A549 treated with AZD2906 at 1 μM for 4 hours (cell line): Measurements from ENCODE around the gene PKIG. TPM values are rescaled to one million over a fixed set of nuclear protein-coding genes. Genes with fewer than 3 reads are reported as not detected.

Source experiments
- total RNA-seq: library from RNA; stranded (reverse); fragments of 200-300 nt; extraction: Qiagen RNA extraction; gene quantifications from 5 replicates; pipeline ENCODE4 v1.2.3, GENCODE V29; 2022

PKIG gene
- total RNA-seq, result 34.7 to 40.5 TPM (median 37.6 TPM) in 5 replicates

DNA sequence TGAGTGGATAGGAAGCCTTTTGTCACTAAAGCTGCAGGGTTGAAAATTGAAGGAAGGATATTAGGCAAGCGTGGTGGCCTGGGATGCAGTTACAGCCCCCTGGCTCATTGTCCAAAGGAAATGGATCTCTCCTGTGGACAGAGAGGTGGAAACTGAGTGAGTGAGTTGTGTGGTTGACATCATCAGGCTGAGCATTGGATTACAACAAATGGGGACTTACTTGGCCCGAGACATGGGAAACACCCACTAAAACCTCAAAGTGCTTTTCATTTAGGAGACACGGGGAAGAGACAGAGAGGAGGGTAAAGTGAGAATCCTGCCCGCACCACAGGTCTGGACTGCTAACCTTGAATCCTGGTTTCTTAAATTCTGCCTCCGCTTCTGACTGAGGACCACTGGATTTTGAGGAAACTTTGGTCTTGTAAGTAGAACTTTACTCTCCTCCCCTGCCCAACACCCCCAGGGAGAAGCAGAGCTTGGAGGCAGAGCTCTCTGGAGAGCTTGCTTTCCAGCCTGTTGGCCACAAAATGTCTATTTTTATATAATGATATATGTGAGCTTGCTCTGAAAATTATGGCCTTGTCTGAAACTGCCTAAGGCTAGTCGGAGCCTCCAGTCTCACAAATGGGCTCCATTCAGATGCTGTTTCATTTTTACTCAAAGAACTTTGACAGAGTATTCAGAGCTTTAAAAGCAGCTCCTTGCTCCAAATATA lies at the start of gene PKIG:
TSS of gene PKIG (plus strand) at position 269 of the 715 bp plus-strand sequence. CDS start 31,978 bp downstream, outside the sequence.

DNA sequence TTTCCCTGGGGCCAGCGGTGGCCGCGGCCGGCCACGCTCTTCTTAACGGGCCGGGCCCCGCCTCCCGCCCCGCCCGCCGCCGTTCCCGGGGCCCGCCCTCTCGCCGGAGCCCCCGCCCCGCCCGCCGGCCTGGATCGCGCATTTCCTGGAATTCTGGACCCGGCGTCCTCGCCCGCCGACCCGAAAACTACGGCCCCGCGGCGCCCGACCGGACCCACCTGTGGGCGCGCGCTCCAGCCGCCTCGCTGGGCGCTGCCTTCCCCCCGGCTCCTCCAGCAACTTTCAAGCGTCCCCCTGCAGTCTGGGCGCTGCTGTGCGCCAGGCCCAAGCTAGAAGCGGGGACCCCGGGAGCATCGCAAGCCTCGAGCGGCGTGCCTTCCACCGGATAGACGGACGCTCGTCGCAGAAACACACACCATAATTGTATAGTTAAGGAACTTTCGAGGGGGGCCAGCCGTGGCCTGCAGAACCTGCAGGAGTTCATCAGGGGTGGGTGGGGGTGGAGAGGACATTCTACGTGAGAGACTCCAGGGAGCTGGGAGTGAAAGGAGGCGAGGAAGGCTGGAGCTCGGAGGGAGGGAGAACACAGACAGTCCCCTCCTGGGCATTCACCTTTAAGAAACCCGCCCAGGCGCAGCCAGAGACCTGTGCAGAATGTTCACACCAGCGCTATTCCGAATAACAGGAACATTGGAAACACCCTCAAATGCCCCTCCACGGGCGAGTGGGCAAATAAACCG lies 69.5 kb downstream of the PKIG start, which contains the start of gene ADA:
TSS of gene ADA (minus strand) at position 16 of the 740 bp plus-strand sequence. CDS start 92 bp downstream, outside the sequence.

Other genes with a start within 250 kb of the PKIG start
- 0.13 to 0.59 TPM (median 0.34 TPM) in 5 replicates for gene R3HDML, start 245.5 kb upstream of the PKIG start, total RNA-seq
- gene HNF4A, start 226.9 kb upstream of the PKIG start, total RNA-seq, result 17.2 to 20.0 TPM (median 19.8 TPM) in 5 replicates
- gene TTPAL, start 106.7 kb upstream of the PKIG start, total RNA-seq, result 14.9 to 17.6 TPM (median 15.9 TPM) in 5 replicates
- gene SERINC3, start 60.5 kb upstream of the PKIG start, total RNA-seq, result 68.8 to 86.4 TPM (median 82.6 TPM) in 5 replicates
- gene ADA, start 69.1 kb downstream of the PKIG start, total RNA-seq, result 45.9 to 62.1 TPM (median 54.3 TPM) in 5 replicates
- gene CCN5, start 132.8 kb downstream of the PKIG start, total RNA-seq, result 30.3 to 44.0 TPM (median 31.4 TPM) in 5 replicates
- 0.23 to 0.71 TPM (median 0.53 TPM) in 5 replicates for gene KCNK15, start 163.3 kb downstream of the PKIG start, total RNA-seq
- gene RIMS4, start 228.0 kb downstream of the PKIG start, total RNA-seq, result 1.6 to 2.0 TPM (median 1.8 TPM) in 5 replicates